GM12878 (cell line): ENCODE data around the gene ASB6.

Experiments used
- EZH2 ChIP-seq: IDR thresholded peaks from 2 replicates; pipeline ENCODE4 v1.6.1; 2012; ENCODE audit warnings: low read depth, mild to moderate bottlenecking, control low read depth, inconsistent platforms, low read length, borderline replicate concordance; ENCODE audit not compliant: control insufficient read depth
- GABPA ChIP-seq: IDR thresholded peaks from 2 replicates; pipeline ENCODE4 v1.6.1; 2014; ENCODE audit warnings: antibody characterized with exemption, low read depth, mild to moderate bottlenecking, inconsistent platforms
- ZBTB33 ChIP-seq: fragments of 450-650 bp; IDR thresholded peaks from 2 replicates; pipeline ENCODE4 v1.6.1; 2017; ENCODE audit warnings: mild to moderate bottlenecking

DNA sequence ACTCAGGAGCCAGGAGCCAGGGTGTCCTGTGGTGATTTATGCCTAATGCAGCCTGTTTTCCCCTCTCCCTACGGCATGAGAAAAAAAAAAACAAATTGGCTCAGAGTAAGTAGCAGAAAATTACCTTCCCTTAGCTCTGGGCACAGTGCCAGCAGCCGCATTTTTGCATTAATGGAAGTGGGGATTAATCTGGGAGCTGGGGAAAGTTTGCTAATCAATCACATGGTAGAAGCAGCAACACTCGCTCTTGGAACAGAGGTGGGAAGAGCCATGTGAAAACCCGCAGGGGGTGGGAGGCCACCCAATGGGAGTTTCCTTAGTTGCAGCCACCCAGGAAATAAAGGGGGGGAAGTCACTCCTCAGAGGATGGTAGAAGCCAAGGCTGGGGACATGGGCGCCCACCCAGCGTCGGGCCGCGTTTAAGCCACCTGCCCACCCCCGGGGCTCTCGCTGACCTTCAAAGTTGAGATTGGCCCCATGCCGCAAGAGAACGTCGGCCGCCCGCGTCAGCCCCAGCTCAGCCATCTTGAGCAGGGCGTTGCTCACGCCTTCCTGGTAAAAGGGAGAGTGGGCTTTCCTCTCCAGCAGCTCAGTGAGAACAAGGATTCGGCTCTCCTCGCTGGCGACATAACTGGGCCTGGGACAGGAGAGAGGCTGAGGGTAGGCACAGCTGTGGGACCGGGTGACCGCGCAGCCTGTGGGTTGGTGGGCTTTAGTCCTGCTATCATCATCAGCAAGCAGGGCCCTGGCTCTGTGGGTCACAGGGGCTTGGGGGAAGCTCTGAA is 1.7 kb downstream of the ASB6 start:
- no peak for TF ChIP-seq ZBTB33
- TF ChIP-seq EZH2 = no peak
- TF ChIP-seq GABPA = no peak
